GM19395 (cell line): ENCODE results near the gene KCNK3.
"Not testable (repeated sequence)": the region's sequence is repeated elsewhere in the genome, so short reads cannot be mapped to it uniquely, and the experiment has no call there.

Source experiments
- ATAC-seq: cut with Tn5 transposase; IDR thresholded peaks from one replicate; pipeline ENCODE4 v1.9.1; 2021; ENCODE audit warnings: mild to moderate bottlenecking, moderate library complexity; ENCODE audit not compliant: unreplicated experiment

Gene KCNK3

GRCh38 chr2:26660363-26660962, 32.1 kb upstream of the KCNK3 start:
- no peak for ATAC-seq

- not testable (repeated sequence) for ATAC-seq
Observed at GRCh38 chr2:26665296-26665695, 27.2 kb upstream of the KCNK3 start.

GRCh38 chr2:26666671-26667070, 25.9 kb upstream of the KCNK3 start:
- ATAC-seq: no peak

- no peak for ATAC-seq
Observed at GRCh38 chr2:26668041-26668440, 24.5 kb upstream of the KCNK3 start.

DNA sequence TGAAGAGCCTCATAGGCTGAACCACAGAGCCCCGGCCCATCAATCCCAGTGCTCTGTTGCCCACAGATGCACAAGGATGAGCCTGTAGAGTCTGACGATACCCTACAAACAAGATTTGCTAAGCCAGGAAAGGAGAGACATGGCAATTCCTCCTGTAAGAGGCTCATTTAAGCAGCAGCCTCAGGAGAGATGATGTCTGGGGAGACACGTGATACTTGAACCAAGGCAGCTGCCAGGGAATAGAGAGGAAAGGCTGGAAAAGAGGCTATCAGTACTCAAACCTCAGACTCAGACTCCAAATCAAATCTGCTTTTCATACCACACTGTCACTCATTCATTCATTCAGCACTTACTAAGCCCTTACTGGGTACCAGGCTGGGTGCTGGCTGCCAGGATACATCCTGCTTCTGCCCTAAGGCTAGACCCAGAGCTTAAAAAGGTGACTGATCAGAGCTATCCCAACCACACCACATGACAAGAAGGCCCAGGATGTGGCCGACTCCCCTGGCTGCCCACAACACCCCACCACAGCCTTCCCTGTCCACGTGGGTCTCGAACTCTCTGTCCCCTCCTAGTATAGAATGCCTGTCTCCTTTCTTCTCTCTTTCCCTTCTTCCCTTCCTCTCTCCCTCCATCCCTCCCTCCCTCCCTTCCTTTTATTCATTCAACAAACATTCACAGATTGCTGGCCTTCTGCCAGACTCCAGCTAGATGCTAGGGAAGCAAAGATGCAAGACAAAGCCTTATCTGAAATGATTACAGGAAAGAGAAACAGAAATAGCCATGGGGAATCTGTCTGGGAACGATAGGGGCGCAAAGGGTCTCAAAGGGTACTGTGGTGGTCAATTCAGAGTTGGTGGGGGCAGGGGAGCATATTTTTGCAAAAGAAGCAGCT, 23.4 kb upstream of the KCNK3 start:
- ATAC-seq: no peak

DNA sequence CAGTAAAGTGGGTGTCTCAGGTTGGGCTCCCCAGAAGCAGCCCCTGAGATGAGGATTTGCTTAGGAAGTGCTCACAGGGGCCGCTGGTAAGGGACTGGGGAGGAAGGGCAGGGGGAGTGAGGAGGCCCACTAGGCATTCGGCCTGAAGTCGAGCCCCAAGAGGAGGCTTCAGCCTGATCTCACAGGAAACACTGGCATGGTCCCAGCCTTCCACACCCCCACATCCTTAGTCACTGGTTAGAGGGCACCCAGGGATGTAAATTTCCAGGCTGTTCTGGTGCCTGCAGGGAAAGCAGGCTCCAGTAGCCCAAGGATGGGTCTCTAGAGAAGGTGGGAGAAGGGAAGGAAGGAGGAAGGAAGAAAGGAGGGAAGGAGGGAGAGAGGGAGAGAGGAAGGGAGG, 22.4 kb upstream of the KCNK3 start:
- no peak for ATAC-seq

GRCh38 chr2:26670931-26671460, 21.5 kb upstream of the KCNK3 start:
- no peak for ATAC-seq

DNA sequence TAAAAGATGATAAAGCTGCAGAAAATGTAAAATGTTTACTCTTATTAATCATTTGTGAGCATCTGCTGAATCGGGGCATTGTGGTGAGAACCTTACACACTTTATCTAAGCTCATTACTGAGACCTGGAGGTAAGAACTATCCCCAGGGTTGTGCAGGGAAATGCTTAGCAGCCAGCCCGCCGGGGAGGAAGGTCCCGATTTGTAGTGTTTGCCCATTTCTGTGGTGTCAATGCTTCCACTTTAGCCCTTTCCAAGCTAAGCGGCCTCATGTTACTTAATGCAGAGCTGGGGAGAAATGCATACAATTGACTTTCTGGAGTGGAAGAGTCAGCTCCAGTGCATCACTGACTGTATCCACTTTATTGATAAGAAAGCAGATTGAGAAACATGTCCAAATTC, 20.8 kb upstream of the KCNK3 start:
- ATAC-seq: no peak

GRCh38 chr2:26672112-26672817, 20.3 kb upstream of the KCNK3 start:
- ATAC-seq: no peak

- ATAC-seq: no peak
Observed at GRCh38 chr2:26672818-26673393, 19.6 kb upstream of the KCNK3 start.

- no peak for ATAC-seq
Observed at GRCh38 chr2:26674002-26674751, 18.3 kb upstream of the KCNK3 start.

- ATAC-seq: no peak
Observed at GRCh38 chr2:26674771-26675170, 17.8 kb upstream of the KCNK3 start.

DNA sequence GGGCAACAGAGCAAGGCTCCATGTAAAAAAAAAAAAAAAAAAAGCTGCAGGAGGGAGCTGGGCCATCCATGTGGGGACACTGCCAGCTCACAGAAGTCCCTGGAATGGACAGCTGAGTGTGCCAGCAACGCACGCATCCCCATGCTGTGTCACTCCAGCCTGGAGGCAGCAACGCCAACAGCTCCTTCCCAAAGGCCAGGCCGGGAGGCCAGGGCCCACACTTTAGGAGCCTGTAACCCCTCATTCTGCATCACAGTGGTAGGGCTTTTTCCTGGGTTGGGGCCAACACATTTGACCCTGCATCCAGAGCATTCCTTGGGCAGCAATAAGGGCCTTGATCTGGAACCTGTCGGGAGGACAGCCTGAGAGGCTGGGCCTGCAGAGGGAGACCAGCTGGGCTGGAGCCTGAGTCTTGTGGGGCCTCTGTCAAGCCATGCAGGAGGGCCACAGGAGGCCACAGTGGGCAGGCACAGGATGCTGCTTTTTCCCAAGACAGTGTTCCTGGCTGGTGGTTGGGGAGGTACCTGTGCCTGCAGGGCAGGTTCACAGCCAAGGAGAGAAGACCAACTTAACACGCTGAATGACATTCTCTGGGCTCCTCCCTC, 16.8 kb upstream of the KCNK3 start:
- ATAC-seq: no peak

DNA sequence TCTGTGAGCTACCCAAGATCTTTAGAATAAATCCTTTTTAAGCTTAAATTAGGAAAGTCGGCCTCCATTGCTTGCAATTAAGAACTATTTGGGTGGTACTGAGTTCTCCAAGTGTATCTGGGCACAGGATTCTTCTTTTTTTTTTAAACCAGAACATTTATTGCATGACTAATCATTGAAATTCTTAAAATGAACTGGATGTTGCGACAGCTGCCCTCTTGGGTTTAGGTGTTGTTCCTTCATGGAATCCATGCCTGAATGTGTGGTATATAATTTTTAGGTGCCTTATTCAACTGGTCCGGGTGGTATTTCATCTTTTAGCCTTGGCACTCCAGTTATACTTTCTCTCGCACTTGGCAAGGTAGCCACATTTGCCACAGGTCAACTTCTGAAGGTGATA, 14.5 kb upstream of the KCNK3 start:
- ATAC-seq: no peak

DNA sequence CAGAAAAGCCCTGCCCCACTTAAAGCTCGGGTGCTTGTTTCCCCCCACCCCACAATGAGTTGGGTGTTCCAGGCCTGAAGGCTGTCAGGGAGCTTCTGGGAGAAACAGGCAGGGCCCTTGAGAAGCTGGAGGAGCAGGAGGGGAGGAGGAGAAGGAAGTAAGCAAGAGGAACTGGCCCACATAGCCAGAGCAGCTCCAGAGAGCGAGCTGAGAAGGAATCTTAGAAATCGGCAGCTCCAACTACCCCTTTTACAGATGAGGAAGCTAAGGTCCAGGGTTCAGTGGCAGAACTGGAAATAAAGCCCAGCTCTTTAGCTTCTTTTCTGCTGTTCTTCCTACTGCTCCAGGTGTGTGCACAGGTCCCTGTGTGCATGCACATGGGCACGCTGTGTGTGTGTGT, 12.7 kb upstream of the KCNK3 start:
- no peak for ATAC-seq

DNA sequence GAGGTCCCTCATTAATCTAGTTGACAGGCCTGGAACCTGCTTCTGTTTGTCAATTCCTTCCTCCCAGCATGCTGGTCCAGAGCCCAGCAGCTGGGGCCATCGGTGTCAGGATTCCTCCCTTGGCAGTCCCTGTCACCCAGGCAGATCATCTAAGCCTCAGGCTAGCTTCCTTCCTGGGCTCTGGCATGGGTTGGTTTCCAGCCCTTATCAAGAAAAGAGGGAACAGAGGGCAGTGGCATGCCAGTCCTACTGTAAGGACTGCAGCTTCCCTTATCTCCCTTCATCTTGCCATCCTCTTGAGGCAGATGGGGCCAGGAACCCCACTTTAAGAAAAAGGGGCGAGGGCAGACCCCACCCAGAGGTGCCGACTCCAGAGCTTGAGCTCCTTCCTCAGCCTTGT, 10.9 kb upstream of the KCNK3 start:
- no peak for ATAC-seq

DNA sequence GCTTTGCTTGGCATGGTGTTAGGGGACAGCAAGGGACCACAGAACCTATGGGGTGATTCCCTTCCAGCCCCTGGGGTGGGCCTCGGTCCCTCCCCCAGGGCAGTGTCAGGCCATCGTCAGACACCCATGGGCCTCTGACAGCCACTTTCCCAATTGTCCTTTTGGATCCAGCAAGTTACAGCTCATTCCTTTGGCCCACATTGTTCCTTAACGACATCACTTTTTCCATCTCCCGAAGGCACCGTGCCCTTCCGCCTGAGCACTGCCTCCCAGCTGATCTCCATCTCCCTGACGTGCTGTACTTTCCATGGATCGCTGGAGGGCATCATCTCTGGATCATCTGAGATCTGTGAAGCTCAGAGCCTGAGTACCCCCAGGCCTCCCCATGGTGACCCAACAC, 10.4 kb upstream of the KCNK3 start:
- no peak for ATAC-seq

DNA sequence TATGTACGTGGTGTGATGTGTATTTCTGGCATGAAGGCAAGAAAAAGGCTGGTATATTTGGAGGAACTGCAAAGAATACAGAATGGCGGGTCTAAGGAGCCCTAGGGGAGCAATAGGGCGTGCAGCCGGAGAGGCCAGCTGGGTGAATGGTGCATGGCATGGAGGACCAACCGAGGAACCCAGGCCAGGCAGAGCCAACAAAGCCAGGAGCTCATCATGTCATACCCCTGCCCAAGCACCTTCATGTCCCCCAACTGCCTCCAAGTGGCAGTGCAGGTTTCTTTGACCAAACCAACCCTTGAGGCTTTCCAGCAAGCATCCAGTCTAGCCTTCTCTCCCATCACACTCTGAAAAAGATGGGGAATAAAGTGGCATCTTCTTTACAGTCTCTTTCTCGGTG, 8.9 kb upstream of the KCNK3 start:
- no peak for ATAC-seq

- no peak for ATAC-seq
Observed at GRCh38 chr2:26685341-26685740, 7.2 kb upstream of the KCNK3 start.
